Right atrium auricular region (tissue), 2 donors: ENCODE results near the gene MRPS14. TPM values are rescaled to one million over a fixed set of nuclear protein-coding genes. Genes with fewer than 3 reads are reported as not detected.
A peak's percentile ranks its signal among the peaks of the same experiment; 100 is the strongest.

Source experiments
- DNase-seq: peaks from one replicate; pipeline ENCODE4 v3.0.0-alpha.2; 2019; ENCODE audit warnings: low spot score
- H3K27ac ChIP-seq, 2 donors: fragments of 200-600 bp; sonication (generic); 1 replicate in 1 of 2; 2 replicates in 1 of 2; pipeline ENCODE4 v1.5.1; 2016 to 2019
- H3K27me3 ChIP-seq, 2 donors: fragments of 200-600 bp; sonication (generic); one replicate each; pipeline versions ENCODE4 v1.5.1 to v1.6.0; 2017 to 2019
- H3K36me3 ChIP-seq: fragments of 200-600 bp; sonication (generic); one replicate; pipeline ENCODE4 v1.5.1; 2016
- H3K4me1 ChIP-seq, 2 donors: fragments of 200-600 bp; sonication (generic); one replicate each; pipeline versions ENCODE4 v1.5.1 to v1.6.0; 2017 to 2019
- H3K4me3 ChIP-seq, 2 donors: fragments of 200-600 bp; sonication (generic); 1 replicate in 1 of 2; 2 replicates in 1 of 2; pipeline ENCODE4 v1.5.1; 2017 to 2019; ENCODE audit warnings: mild to moderate bottlenecking in 1 of 2, moderate library complexity in 1 of 2
- H3K9me3 ChIP-seq, 2 donors: fragments of 200-600 bp; sonication (generic); one replicate each; pipeline ENCODE4 v1.5.1; 2019
- CTCF ChIP-seq, 2 donors: fragments of 200-600 bp; sonication (generic); IDR thresholded peaks; one replicate each; pipeline ENCODE4 v1.5.1; 2019; ENCODE audit warnings: antibody characterized with exemption in 2 of 2
- total RNA-seq, 2 donors: library from RNA; depleted of rRNA; stranded (reverse); fragments of >200 nt; gene quantifications; one replicate each; pipeline ENCODE4 v1.1.0, GENCODE V29; 2016

MRPS14 gene
- total RNA-seq, 2 donors from 2014 or later: 14.8 to 16.7 TPM

DNA sequence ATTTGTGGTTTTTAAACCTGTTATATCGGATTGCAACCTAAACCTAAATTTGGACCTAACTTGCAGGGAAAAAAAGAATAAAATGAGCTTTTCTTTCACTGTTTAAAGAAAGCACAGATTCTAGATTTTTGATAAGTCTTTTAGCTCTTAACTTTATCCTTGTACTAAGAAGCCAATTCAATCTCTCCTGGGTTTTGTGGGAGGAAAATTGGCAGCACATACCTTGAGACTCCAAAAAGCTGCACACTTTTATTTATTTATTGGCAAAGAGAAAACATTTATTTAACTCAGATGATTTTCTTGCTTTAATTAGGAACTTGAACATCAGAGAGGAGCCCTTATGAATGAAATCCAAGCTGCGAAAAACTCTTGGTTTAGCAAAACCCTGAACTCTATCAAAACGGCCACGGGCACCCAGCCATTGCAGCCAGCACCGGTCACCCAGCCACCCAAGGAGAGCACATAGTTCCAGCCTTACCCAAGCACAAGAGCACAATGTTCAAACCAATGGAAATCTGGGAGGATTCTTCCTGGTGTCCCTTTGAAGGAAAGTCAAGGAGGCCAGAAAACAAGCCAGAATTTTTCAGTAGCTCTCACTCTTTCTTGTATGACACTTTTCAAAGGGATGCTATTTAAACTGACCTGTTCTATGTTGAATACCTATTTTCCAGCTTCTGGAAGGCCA, 33.5 kb downstream of the MRPS14 start:
- no peak for DNase-seq
- no peak for TF ChIP-seq CTCF (IDR thresholded peaks at IDR 0.05)
- Histone ChIP-seq H3K9me3 (no peaks in the 10 kb centered on the region), H3K36me3 (peaks cover 6% of the 10 kb centered on the region), H3K27me3 (no peaks in the 10 kb centered on the region), H3K27ac (peak overlapping the region; percentile 59 to 74), H3K4me1 (peaks cover 0 to 14% of the 10 kb centered on the region in 2 donors), H3K4me3 (no peak overlapping the region)

GRCh38 chr1:174988986-174989385, 34.2 kb downstream of the MRPS14 start:
- Histone ChIP-seq H3K27me3 (no peaks in the 10 kb centered on the region), H3K4me3 (no peak overlapping the region), H3K36me3 (peaks cover 6% of the 10 kb centered on the region), H3K4me1 (peaks cover 0 to 14% of the 10 kb centered on the region in 2 donors), H3K27ac (peak overlapping the region in 1 of 2 donors; percentile 59), H3K9me3 (no peaks in the 10 kb centered on the region)
- no peak for TF ChIP-seq CTCF (IDR thresholded peaks at IDR 0.05)
- DNase-seq: no peak

- no peaks in the 10 kb centered on the region for H3K27me3 ChIP-seq
- H3K9me3 ChIP-seq: no peaks in the 10 kb centered on the region
- H3K4me3 ChIP-seq: no peak overlapping the region
- H3K36me3 ChIP-seq: peaks cover 6% of the 10 kb centered on the region
- DNase-seq: no peak
- H3K27ac ChIP-seq: no peak overlapping the region
- TF ChIP-seq CTCF (IDR thresholded peaks at IDR 0.05): no peak
- peaks cover 0 to 14% of the 10 kb centered on the region in 2 donors for H3K4me1 ChIP-seq
Observed at GRCh38 chr1:174988539-174988938, 34.7 kb downstream of the MRPS14 start.

GRCh38 chr1:174984952-174985351, 38.3 kb downstream of the MRPS14 start:
- no peak for TF ChIP-seq CTCF (IDR thresholded peaks at IDR 0.05)

GRCh38 chr1:174982971-174983689, 40.1 kb downstream of the MRPS14 start:
- Histone ChIP-seq H3K9me3 (no peaks in the 10 kb centered on the region), H3K4me3 (no peak overlapping the region), H3K36me3 (peaks cover 21% of the 10 kb centered on the region), H3K4me1 (no peaks in the 10 kb centered on the region), H3K27me3 (no peaks in the 10 kb centered on the region), H3K27ac (no peak overlapping the region)
- peak; percentile 64 to 81 for TF ChIP-seq CTCF (IDR thresholded peaks at IDR 0.05)
- no peak for DNase-seq

More at GRCh38 chr1:174984952-174985351, 38.3 kb downstream of the MRPS14 start:
- no peak overlapping the region for H3K4me3 ChIP-seq
- H3K9me3 ChIP-seq: no peaks in the 10 kb centered on the region
- peaks cover 11% of the 10 kb centered on the region for H3K36me3 ChIP-seq
- H3K27me3 ChIP-seq: no peaks in the 10 kb centered on the region
- DNase-seq: no peak
- H3K27ac ChIP-seq: no peak overlapping the region
- peaks cover 0 to 6% of the 10 kb centered on the region in 2 donors for H3K4me1 ChIP-seq
